Measurements from ENCODE around the gene TWF2. TPM values are rescaled to one million over a fixed set of nuclear protein-coding genes. Genes with fewer than 3 reads are reported as not detected.

The TWF2 gene
- total and polyA plus RNA-seq, 2 donors, result 36.7 to 75.3 TPM

DNA sequence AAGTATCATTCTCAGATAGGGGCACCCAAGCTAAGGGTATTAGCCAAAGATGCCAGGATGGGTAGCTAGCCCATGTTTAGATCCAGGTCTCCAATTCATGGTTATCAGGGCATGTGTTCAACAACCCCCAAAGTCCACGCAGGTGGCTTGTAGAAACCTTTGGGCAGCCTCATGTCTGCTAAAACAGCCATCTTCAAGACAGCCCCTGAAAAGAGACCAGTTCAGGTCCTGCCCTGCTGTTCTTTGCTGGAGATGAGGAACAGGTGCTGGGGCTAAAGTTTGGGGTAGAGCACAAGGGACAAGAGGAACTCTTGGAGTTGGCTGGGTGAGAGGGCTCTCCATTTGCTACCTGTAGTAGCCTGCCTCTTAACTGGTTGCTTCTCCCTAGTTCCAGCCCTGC is 11.2 kb upstream of the TWF2 start:
- no peak for DNase-seq (ENCODE audit: extremely low spot score)
- Histone ChIP-seq H3K36me3 (ENCODE audit: insufficient read depth) (no peaks in the 10 kb centered on the region), H3K4me1 (ENCODE audit: insufficient read depth) (peaks cover under 1% of the 10 kb centered on the region), H3K27ac (ENCODE audit: low read depth) (no peak overlapping the region), H3K4me3 (ENCODE audit: low read depth, low read length) (no peak overlapping the region)
- 93% methylated on average over 1 of the region's 1 CpG for WGBS

DNA sequence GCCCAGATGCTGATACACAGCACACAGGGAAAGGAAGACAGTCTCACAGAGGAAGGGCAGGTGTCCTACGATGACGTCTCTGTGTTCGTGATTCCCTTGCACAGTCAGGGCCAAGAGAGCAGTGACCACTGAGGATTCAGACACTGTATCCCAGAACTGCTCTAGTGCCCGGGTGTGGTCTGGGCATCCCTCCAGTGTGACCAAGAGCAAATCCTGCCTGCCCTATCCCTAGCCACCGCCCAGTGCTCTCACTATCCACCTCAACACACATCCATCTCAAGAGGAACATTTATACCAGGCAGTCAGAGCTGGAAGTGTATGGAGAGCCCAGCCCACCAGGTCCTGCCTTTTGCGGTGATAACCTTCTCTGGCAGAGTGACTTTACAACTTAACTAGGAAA is 10.7 kb upstream of the TWF2 start:
- no peaks in the 10 kb centered on the region for H3K36me3 ChIP-seq (ENCODE audit: insufficient read depth)
- 85% methylated on average over 6 of the region's 6 CpGs for WGBS
- no peak for DNase-seq (ENCODE audit: extremely low spot score)
- peaks cover 3% of the 10 kb centered on the region for H3K4me1 ChIP-seq (ENCODE audit: insufficient read depth)
- H3K27ac ChIP-seq (ENCODE audit: low read depth), result no peak overlapping the region
- H3K4me3 ChIP-seq (ENCODE audit: low read depth, low read length), result no peak overlapping the region

DNA sequence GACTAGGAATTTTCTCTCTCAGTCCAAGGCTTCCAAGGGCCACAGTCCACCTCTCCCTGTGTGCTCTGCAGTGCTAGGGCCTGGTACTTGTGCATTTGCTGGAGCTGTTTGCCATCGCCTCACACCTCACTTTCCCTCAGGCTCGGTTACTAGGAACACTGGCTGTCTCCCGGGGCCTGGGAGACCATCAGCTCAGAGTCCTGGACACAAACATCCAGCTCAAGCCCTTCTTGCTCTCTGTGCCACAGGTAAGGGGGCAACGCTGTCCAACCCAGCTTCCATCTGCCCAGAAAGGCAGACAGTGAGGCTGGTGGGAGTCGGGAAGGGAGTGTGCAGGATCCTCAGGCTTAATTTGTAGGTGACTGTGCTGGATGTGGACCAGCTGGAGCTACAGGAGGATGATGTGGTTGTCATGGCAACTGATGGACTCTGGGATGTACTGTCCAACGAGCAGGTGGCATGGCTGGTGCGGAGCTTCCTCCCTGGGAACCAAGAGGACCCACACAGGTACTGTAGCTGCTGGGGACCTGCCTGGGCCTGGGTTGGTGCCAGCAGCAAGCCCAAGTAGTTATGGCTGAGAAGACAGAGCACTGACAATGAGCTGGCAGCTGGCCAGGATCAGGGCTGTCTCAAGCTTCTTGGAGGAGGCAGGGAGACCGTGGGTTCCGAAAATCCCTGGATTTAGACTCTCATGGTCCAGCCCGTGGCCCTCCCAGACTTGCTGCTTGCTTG is 10.0 kb upstream of the TWF2 start:
- DNase-seq (ENCODE audit: extremely low spot score), result no peak
- Histone ChIP-seq H3K4me3 (ENCODE audit: low read depth, low read length) (no peak overlapping the region), H3K36me3 (ENCODE audit: insufficient read depth) (no peaks in the 10 kb centered on the region), H3K4me1 (ENCODE audit: insufficient read depth) (peaks cover 3% of the 10 kb centered on the region), H3K27ac (ENCODE audit: low read depth) (no peak overlapping the region)
- WGBS, result 58% methylated on average over 10 of the region's 10 CpGs

DNA sequence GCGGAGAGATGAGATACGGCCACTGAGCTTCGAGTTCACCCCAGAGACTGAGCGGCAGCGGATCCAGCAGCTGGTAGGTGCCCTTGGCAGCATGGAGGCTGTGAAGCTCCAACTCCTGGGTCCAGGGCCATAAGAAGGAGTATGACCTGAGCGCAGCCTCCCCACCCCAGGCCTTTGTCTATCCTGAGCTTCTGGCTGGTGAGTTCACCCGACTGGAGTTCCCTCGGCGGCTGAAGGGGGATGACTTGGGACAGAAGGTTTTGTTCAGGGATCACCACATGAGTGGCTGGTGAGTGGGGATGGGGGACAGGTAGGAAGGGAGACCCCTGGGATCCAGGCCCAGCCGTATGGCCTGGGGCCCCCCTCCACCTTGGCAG is 9.2 kb upstream of the TWF2 start:
- WGBS, result 90% methylated on average over 10 of the region's 10 CpGs
- Histone ChIP-seq H3K36me3 (ENCODE audit: insufficient read depth) (no peaks in the 10 kb centered on the region), H3K27ac (ENCODE audit: low read depth) (no peak overlapping the region)

DNA sequence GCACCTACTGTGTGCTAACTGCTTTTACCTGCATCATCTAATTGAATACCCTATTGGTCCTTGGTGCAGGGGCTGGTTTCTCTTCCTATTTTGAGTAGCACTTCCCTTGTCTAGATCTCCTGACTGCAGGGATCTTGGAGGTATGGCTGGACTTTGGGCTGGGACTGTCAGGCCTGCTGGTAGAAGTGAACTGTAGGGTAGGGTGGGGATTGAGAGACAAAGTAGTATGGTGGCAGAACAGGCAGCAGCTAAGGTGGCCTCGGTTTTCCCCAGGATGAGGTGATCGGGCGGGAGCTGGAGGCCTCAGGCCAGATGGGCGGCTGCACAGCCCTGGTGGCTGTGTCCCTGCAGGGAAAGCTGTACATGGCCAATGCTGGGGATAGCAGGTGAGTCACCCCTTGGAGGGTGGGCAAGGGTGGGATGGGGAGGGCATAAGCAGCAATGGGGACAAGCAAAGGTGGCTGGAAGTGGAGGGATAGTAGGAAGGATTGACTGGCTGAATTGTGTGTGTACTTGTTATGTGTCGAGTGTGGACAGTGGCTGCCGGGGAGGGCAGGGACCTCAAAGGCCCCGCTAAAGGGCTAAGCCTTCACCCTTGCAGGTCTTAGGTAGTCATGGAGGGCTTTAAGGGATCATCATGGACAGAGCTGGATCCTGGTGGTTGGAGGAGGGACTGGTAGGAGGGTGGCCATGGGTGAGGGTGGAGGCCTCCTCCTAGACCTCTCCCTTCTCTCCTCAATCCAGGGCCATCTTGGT is 8.6 kb upstream of the TWF2 start:
- Histone ChIP-seq H3K4me3 (ENCODE audit: low read depth, low read length) (no peak overlapping the region), H3K36me3 (ENCODE audit: insufficient read depth) (no peaks in the 10 kb centered on the region), H3K27ac (ENCODE audit: low read depth) (no peak overlapping the region), H3K4me1 (ENCODE audit: insufficient read depth) (peaks cover 3% of the 10 kb centered on the region)
- DNase-seq (ENCODE audit: extremely low spot score), result no peak
- 95% methylated on average over 7 of the region's 7 CpGs for WGBS

More for the DNA sequence above, 9.2 kb upstream of the TWF2 start:
- Histone ChIP-seq H3K4me3 (ENCODE audit: low read depth, low read length) (no peak overlapping the region), H3K4me1 (ENCODE audit: insufficient read depth) (peaks cover 3% of the 10 kb centered on the region)
- no peak for DNase-seq (ENCODE audit: extremely low spot score)

DNA sequence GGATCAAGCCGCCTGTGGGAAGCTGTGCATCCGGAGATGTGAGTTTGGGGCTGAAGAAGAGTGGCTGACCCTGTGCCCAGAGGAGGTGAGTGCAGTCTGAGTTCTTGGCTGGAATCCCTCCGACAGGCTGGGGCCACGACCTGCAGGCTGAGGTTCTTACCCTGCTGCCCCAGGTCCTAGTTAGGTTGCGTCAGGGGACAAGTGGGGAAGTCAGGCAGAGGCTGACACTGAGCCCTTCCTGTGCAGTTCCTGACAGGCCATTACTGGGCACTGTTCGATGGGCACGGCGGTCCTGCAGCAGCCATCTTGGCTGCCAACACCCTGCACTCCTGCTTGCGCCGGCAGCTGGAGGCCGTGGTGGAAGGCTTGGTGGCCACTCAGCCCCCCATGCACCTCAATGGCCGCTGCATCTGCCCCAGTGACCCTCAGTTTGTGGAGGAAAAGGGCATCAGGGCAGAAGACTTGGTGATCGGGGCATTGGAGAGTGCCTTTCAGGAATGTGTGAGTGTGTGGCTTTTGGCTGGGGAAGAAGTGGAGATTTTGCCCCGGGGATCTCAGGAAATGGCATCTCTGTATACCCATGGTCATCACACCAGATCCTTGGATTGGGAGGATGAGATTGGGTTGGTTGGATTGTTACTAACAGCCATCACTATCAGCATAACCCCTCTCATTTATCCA is 7.9 kb upstream of the TWF2 start:
- no peak for DNase-seq (ENCODE audit: extremely low spot score)
- WGBS, result 84% methylated on average over 14 of the region's 14 CpGs
- no peak overlapping the region for H3K4me3 ChIP-seq (ENCODE audit: low read depth, low read length)
- peak overlapping the region; percentile 83 for H3K27ac ChIP-seq (ENCODE audit: low read depth)
- H3K4me1 ChIP-seq (ENCODE audit: insufficient read depth), result peaks cover 3% of the 10 kb centered on the region
- H3K36me3 ChIP-seq (ENCODE audit: insufficient read depth), result no peaks in the 10 kb centered on the region

DNA sequence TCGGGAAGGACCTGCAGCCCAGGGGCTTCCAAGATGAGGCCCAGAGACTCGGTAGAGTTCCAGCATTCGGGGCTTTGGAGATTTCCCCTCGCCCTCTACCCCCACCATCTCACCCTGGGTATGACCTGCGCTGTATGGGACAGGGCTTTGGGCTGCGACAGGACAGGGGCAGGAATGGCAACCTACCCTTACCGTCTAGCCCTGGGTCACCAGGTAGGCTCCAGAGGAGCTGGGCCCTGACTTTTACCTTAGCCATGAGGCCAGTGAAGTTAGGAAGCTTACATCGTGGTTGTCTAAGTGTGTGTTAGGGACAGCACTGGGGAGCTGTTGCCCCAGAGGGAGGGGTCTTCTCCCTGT is 7.3 kb upstream of the TWF2 start:
- H3K4me3 ChIP-seq (ENCODE audit: low read depth, low read length), result peak overlapping the region; percentile 69
- H3K4me1 ChIP-seq (ENCODE audit: insufficient read depth), result peaks cover 3% of the 10 kb centered on the region
- 26% methylated on average over 8 of the region's 8 CpGs for WGBS
- no peak for DNase-seq (ENCODE audit: extremely low spot score)
- peak overlapping the region; percentile 83 for H3K27ac ChIP-seq (ENCODE audit: low read depth)
- H3K36me3 ChIP-seq (ENCODE audit: insufficient read depth), result no peaks in the 10 kb centered on the region

DNA sequence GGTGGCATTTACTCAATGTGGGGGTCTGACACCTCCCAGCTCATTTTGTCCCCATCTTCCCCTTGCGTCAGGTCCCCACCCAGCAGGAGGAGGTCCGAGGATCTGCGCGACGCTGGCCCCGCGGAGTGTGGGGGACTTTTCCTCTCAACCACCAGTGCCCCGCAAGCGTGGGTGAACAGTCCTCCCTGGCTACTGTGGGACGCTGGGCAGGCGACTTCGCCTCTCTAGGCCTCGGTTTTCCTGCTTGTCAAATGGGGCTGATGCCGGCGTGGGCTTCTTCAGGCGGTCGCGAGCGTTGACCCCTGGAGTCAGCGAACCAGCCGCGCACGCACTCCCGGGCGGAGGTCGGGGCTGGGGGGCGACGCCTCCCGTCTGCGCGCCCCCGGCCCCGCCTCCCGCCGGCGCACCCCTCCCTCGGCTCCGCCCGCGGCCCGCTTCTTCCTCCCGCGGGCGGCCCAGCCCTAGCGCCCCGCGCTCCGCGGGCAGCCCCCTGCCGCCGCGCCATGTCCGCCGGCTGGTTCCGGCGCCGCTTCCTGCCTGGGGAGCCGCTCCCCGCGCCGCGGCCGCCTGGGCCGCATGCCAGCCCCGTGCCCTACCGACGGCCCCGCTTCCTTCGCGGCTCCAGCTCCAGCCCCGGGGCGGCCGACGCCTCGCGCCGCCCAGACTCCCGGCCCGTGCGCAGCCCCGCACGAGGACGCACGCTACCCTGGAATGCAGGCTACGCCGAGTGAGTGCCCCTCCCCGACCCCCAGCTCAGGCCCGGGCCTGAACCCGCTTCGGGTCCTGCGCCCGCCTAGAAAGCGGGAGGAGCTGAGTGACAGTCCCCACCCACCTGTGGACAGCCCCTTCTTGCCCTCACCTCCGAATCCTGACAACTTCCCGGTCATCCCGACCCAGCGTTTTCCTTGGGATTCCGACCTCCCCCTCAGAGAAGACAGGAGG is 6.6 kb upstream of the TWF2 start, which contains the start of gene PPM1M:
Gene PPM1M (plus strand): TSS at position 438 of the 942 bp plus-strand sequence. CDS start 66 bp downstream, at position 504.
- DNase-seq (ENCODE audit: extremely low spot score), result no peak
- Histone ChIP-seq H3K27ac (ENCODE audit: low read depth) (peak within 1 kb of the TSS; percentile 83), H3K4me3 (ENCODE audit: low read depth, low read length) (peak within 1 kb of the TSS; percentile 69), H3K4me1 (ENCODE audit: insufficient read depth) (peaks cover 3% of the 10 kb centered on the region), H3K36me3 (ENCODE audit: insufficient read depth) (no peaks in the 10 kb centered on the region)
- under 1% methylated on average over 98 of the region's 98 CpGs for WGBS

GRCh38 chr3:52243791-52244628 is 5.1 kb upstream of the TWF2 start:
- Histone ChIP-seq H3K36me3 (ENCODE audit: insufficient read depth) (no peaks in the 10 kb centered on the region), H3K27ac (ENCODE audit: low read depth) (no peak overlapping the region), H3K4me3 (ENCODE audit: low read depth, low read length) (no peak overlapping the region), H3K4me1 (ENCODE audit: insufficient read depth) (peaks cover 3% of the 10 kb centered on the region)
- 82% methylated on average over 9 of the region's 9 CpGs for WGBS
- no peak for DNase-seq (ENCODE audit: extremely low spot score)

- H3K4me3 ChIP-seq (ENCODE audit: low read depth, low read length), result no peak overlapping the region
- peaks cover 3% of the 10 kb centered on the region for H3K4me1 ChIP-seq (ENCODE audit: insufficient read depth)
- 84% methylated on average over 1 of the region's 1 CpG for WGBS
- no peak overlapping the region for H3K27ac ChIP-seq (ENCODE audit: low read depth)
- no peak for DNase-seq (ENCODE audit: extremely low spot score)
- no peaks in the 10 kb centered on the region for H3K36me3 ChIP-seq (ENCODE audit: insufficient read depth)
Observed at GRCh38 chr3:52242039-52242438, 3.1 kb upstream of the TWF2 start.

DNA sequence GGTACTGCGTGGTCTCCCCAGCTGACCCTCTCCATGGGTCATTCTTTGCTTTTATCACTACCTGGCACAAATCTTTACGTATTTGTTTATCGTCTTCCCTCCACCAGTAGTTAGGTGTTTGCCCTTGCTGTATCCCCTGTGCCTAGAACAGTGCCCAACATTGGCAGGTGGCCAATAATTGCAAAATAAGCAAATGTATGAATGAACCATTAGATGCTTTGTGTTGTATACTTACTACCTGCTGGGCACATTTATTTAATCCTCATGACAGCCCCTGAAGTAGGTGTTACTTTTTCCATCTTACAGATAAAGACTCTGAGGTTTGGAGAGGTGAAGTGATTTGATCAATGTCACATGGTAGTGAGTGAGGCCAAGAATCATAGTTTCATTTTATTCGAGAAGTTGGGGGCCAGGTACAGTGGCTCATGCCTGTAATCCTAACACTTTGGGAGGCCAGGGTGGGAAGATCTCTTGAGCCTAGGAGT is 2.0 kb upstream of the TWF2 start:
- Histone ChIP-seq H3K4me1 (ENCODE audit: insufficient read depth) (peaks cover 3% of the 10 kb centered on the region), H3K4me3 (ENCODE audit: low read depth, low read length) (no peak overlapping the region), H3K27ac (ENCODE audit: low read depth) (no peak overlapping the region), H3K36me3 (ENCODE audit: insufficient read depth) (no peaks in the 10 kb centered on the region)
- WGBS, result 87% methylated on average over 4 of the region's 4 CpGs
- DNase-seq (ENCODE audit: extremely low spot score), result no peak

- no peak for DNase-seq (ENCODE audit: extremely low spot score)
- 96% methylated on average over 1 of the region's 1 CpG for WGBS
- no peak overlapping the region for H3K27ac ChIP-seq (ENCODE audit: low read depth)
- H3K4me1 ChIP-seq (ENCODE audit: insufficient read depth), result peaks cover 3% of the 10 kb centered on the region
- H3K36me3 ChIP-seq (ENCODE audit: insufficient read depth), result no peaks in the 10 kb centered on the region
- no peak overlapping the region for H3K4me3 ChIP-seq (ENCODE audit: low read depth, low read length)
Observed at GRCh38 chr3:52240059-52240885, 1.3 kb upstream of the TWF2 start.

All from urinary bladder (tissue), 4 donors.